GM23338 (cell line): ENCODE measurements around the gene ARHGAP42.

ENCODE experiments used
- CREB1 ChIP-seq: fragments of 250-450 bp; sonication (Bioruptor Pico); IDR thresholded peaks from 2 replicates; pipeline ENCODE4 v1.5.0; 2020; ENCODE audit warnings: low read depth, mild to moderate bottlenecking, moderate library complexity
- EZH2 ChIP-seq: fragments of 200-600 bp; sonication (generic); IDR thresholded peaks from one replicate; pipeline ENCODE4 v1.8.0; 2017; ENCODE audit warnings: antibody characterized with exemption, mild to moderate bottlenecking, low read depth; ENCODE audit not compliant: unreplicated experiment
- EZH2phosphoT487 ChIP-seq: fragments of 200-600 bp; sonication (generic); IDR thresholded peaks from one replicate; pipeline ENCODE4 v1.8.1; 2018; ENCODE audit warnings: antibody characterized with exemption; ENCODE audit not compliant: unreplicated experiment
- JUNB ChIP-seq: IDR thresholded peaks from one replicate; pipeline ENCODE4 v1.6.1; 2016; ENCODE audit warnings: antibody characterized with exemption; ENCODE audit not compliant: unreplicated experiment
- NANOG ChIP-seq: IDR thresholded peaks from 2 replicates; pipeline ENCODE4 v1.6.1; 2016; ENCODE audit warnings: antibody characterized with exemption, borderline replicate concordance
- POLR2AphosphoS5 ChIP-seq: IDR thresholded peaks from 2 replicates; pipeline ENCODE4 v1.6.1; 2016; ENCODE audit warnings: antibody characterized with exemption, low read depth
- STAT1 ChIP-seq: IDR thresholded peaks from one replicate; pipeline ENCODE4 v1.6.1; 2016; ENCODE audit warnings: antibody characterized with exemption; ENCODE audit not compliant: unreplicated experiment
- ZNF114 ChIP-seq: fragments of 250-450 bp; sonication (Bioruptor Pico); IDR thresholded peaks from 2 replicates; pipeline ENCODE4 v1.5.0; 2020; ENCODE audit warnings: mild to moderate bottlenecking, moderate library complexity
- ZNF331 ChIP-seq: fragments of 250-450 bp; sonication (Bioruptor Pico); IDR thresholded peaks from 2 replicates; pipeline ENCODE4 v1.5.0; 2020; ENCODE audit warnings: low read depth, mild to moderate bottlenecking, moderate library complexity
- TF ChIP-seq, protein P1 (sequence below), 2 experiments: fragments of 200-600 bp in 1 of 2; sonication (generic) in 1 of 2; conservative IDR thresholded peaks; 2 replicates each; pipeline versions ENCODE4 v1.5.1 to v1.6.1; 2016 to 2017; ENCODE audit warnings: antibody characterized with exemption in 2 of 2, low read depth in 2 of 2, mild to moderate bottlenecking in 2 of 2, moderate library complexity in 1 of 2
- TF ChIP-seq, protein P2 (sequence below): fragments of 250-450 bp; sonication (Bioruptor Pico); IDR thresholded peaks from 2 replicates; pipeline ENCODE4 v1.5.0; 2020; ENCODE audit warnings: mild to moderate bottlenecking, moderate library complexity
- TF ChIP-seq, protein P3 (sequence below): IDR thresholded peaks from one replicate; pipeline ENCODE4 v1.6.1; 2018; ENCODE audit warnings: antibody characterized with exemption; ENCODE audit not compliant: unreplicated experiment
- TF ChIP-seq, protein P4 (sequence below): IDR thresholded peaks from 2 replicates; pipeline ENCODE4 v1.6.1; 2016; ENCODE audit warnings: antibody characterized with exemption

DNA sequence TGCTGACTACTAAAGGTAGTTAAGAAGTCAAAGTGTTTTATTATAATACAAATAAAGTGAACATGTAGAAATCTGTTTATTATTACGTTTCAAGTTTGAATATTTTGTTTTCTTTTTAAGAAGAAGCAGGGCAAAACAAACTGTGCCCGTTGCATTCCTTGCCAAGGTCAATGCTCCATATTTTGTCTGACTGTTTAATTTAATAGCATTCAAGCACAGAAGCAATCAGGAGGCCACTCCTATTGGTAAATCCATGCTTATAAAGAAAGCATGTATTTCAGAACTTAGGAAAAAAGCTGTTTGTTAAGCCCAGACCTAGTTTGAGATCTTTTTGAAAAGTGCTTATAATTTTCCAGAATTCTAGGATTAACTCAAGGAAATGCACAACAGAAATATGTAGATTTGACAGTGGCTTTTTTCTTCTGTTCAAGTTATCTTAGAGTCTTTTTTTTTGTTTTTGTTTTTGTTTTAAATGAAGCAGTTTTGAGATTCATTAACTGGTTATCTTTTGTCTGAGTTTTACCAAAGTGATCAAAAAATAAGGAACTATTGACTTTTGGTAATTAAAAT, 51.7 kb downstream of the ARHGAP42 start:
- TF ChIP-seq, protein P1, sequence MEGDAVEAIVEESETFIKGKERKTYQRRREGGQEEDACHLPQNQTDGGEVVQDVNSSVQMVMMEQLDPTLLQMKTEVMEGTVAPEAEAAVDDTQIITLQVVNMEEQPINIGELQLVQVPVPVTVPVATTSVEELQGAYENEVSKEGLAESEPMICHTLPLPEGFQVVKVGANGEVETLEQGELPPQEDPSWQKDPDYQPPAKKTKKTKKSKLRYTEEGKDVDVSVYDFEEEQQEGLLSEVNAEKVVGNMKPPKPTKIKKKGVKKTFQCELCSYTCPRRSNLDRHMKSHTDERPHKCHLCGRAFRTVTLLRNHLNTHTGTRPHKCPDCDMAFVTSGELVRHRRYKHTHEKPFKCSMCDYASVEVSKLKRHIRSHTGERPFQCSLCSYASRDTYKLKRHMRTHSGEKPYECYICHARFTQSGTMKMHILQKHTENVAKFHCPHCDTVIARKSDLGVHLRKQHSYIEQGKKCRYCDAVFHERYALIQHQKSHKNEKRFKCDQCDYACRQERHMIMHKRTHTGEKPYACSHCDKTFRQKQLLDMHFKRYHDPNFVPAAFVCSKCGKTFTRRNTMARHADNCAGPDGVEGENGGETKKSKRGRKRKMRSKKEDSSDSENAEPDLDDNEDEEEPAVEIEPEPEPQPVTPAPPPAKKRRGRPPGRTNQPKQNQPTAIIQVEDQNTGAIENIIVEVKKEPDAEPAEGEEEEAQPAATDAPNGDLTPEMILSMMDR (conservative IDR thresholded peaks at IDR 0.05; ENCODE audit: low read depth in 2 of 2): no peak
- TF ChIP-seq EZH2: no peak
- no peak for TF ChIP-seq POLR2AphosphoS5
- TF ChIP-seq JUNB: no peak
- no peak for TF ChIP-seq EZH2phosphoT487
- TF ChIP-seq, protein P2, sequence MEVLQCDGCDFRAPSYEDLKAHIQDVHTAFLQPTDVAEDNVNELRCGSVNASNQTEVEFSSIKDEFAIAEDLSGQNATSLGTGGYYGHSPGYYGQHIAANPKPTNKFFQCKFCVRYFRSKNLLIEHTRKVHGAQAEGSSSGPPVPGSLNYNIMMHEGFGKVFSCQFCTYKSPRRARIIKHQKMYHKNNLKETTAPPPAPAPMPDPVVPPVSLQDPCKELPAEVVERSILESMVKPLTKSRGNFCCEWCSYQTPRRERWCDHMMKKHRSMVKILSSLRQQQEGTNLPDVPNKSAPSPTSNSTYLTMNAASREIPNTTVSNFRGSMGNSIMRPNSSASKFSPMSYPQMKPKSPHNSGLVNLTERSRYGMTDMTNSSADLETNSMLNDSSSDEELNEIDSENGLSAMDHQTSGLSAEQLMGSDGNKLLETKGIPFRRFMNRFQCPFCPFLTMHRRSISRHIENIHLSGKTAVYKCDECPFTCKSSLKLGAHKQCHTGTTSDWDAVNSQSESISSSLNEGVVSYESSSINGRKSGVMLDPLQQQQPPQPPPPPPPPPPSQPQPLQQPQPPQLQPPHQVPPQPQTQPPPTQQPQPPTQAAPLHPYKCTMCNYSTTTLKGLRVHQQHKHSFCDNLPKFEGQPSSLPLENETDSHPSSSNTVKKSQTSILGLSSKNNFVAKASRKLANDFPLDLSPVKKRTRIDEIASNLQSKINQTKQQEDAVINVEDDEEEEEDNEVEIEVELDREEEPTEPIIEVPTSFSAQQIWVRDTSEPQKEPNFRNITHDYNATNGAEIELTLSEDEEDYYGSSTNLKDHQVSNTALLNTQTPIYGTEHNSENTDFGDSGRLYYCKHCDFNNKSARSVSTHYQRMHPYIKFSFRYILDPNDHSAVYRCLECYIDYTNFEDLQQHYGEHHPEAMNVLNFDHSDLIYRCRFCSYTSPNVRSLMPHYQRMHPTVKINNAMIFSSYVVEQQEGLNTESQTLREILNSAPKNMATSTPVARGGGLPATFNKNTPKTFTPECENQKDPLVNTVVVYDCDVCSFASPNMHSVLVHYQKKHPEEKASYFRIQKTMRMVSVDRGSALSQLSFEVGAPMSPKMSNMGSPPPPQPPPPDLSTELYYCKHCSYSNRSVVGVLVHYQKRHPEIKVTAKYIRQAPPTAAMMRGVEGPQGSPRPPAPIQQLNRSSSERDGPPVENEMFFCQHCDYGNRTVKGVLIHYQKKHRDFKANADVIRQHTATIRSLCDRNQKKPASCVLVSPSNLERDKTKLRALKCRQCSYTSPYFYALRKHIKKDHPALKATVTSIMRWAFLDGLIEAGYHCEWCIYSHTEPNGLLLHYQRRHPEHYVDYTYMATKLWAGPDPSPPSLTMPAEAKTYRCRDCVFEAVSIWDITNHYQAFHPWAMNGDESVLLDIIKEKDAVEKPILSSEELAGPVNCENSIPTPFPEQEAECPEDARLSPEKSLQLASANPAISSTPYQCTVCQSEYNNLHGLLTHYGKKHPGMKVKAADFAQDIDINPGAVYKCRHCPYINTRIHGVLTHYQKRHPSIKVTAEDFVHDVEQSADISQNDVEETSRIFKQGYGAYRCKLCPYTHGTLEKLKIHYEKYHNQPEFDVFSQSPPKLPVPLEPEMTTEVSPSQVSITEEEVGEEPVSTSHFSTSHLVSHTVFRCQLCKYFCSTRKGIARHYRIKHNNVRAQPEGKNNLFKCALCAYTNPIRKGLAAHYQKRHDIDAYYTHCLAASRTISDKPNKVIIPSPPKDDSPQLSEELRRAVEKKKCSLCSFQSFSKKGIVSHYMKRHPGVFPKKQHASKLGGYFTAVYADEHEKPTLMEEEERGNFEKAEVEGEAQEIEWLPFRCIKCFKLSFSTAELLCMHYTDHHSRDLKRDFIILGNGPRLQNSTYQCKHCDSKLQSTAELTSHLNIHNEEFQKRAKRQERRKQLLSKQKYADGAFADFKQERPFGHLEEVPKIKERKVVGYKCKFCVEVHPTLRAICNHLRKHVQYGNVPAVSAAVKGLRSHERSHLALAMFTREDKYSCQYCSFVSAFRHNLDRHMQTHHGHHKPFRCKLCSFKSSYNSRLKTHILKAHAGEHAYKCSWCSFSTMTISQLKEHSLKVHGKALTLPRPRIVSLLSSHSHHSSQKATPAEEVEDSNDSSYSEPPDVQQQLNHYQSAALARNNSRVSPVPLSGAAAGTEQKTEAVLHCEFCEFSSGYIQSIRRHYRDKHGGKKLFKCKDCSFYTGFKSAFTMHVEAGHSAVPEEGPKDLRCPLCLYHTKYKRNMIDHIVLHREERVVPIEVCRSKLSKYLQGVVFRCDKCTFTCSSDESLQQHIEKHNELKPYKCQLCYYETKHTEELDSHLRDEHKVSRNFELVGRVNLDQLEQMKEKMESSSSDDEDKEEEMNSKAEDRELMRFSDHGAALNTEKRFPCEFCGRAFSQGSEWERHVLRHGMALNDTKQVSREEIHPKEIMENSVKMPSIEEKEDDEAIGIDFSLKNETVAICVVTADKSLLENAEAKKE (CRISPR knock-in tag): no peak
- no peak for TF ChIP-seq ZNF331 (CRISPR knock-in tag)
- TF ChIP-seq, protein P3, sequence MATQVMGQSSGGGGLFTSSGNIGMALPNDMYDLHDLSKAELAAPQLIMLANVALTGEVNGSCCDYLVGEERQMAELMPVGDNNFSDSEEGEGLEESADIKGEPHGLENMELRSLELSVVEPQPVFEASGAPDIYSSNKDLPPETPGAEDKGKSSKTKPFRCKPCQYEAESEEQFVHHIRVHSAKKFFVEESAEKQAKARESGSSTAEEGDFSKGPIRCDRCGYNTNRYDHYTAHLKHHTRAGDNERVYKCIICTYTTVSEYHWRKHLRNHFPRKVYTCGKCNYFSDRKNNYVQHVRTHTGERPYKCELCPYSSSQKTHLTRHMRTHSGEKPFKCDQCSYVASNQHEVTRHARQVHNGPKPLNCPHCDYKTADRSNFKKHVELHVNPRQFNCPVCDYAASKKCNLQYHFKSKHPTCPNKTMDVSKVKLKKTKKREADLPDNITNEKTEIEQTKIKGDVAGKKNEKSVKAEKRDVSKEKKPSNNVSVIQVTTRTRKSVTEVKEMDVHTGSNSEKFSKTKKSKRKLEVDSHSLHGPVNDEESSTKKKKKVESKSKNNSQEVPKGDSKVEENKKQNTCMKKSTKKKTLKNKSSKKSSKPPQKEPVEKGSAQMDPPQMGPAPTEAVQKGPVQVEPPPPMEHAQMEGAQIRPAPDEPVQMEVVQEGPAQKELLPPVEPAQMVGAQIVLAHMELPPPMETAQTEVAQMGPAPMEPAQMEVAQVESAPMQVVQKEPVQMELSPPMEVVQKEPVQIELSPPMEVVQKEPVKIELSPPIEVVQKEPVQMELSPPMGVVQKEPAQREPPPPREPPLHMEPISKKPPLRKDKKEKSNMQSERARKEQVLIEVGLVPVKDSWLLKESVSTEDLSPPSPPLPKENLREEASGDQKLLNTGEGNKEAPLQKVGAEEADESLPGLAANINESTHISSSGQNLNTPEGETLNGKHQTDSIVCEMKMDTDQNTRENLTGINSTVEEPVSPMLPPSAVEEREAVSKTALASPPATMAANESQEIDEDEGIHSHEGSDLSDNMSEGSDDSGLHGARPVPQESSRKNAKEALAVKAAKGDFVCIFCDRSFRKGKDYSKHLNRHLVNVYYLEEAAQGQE: no peak
- no peak for TF ChIP-seq STAT1
- no peak for TF ChIP-seq NANOG
- no peak for TF ChIP-seq CREB1 (CRISPR knock-in tag)
- no peak for TF ChIP-seq ZNF114
- TF ChIP-seq, protein P4, sequence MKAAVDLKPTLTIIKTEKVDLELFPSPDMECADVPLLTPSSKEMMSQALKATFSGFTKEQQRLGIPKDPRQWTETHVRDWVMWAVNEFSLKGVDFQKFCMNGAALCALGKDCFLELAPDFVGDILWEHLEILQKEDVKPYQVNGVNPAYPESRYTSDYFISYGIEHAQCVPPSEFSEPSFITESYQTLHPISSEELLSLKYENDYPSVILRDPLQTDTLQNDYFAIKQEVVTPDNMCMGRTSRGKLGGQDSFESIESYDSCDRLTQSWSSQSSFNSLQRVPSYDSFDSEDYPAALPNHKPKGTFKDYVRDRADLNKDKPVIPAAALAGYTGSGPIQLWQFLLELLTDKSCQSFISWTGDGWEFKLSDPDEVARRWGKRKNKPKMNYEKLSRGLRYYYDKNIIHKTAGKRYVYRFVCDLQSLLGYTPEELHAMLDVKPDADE: no peak
